T47D (cell line): Measurements from ENCODE around the gene CEP112.

Experiments
- DNase-seq, 2 experiments: peaks; one replicate each; pipeline versions ENCODE4 v3.0.0 to v3.0.0-alpha.2; 2011 to 2012; ENCODE audit warnings: low read depth in 1 of 2, low spot score in 1 of 2
- JUND ChIP-seq: IDR thresholded peaks from 2 replicates; pipeline ENCODE4 v1.6.1; 2012; ENCODE audit warnings: low read depth
- in situ Hi-C: cut with HindIII; loops from 2 replicates; pipeline ENCODE4 v1.10.0; 2016; ENCODE audit warnings: low sequenced_read_pairs, low pct_unique_long_range_greater_than_20kb

The CEP112 gene

DNA sequence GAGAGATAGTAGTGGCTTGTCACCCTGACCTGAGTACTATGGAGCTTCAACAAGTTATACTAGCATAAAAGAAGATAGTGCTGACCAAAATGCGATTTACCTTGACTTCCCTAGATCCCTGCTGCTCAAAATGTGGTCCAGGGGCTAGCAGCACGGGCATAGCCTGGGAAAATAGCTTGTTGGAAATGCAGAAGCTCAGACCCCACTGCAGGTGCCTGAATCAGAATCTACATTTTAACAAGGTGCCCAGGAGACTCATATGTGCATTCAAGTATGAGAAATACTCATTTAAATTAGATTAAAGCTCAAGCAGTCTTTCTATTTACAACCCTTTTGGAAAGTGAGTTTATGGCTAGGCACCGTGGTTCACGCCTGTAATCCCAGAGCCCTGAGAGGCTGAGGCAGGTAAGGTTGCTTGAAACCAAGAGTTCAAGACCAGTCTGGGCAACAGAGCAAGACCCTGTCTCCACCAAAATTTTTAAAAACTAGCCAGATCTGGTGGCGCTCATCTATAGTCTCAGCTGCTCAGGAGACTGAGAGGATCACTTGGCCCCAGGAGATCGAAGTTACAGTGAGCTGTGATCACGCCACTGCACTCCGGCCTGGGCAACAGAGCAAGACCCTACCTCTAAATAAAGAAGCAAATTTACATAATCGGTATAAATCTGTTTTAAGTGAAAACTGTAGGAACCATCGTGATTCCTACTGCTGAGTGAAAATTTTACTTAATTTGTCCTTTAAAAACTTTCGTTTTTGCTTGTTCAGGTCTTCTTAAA is 30.0 kb upstream of the CEP112 start:
- no peak for DNase-seq
- in situ Hi-C loops: no loop called here
- no peak for TF ChIP-seq JUND

DNA sequence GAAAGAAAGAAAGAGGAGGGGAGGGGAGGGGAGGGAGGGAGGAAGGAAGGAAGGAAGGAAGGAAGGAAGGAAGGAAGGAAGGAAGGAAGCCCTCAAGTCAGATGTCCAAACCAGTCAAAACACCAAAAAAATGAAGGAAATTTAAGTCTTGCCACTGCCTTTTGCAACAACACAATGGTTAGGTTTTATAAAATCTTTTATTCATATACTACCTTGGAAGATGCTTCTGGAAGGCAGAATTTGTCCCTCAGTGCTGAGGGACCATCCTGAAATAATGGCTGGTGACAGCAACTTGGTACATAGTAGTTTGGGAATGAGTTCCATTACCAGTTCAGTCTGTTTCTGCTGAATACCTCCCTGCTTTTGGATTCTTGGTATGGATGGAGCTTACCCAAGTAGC is 29.4 kb upstream of the CEP112 start:
- TF ChIP-seq JUND: no peak
- no peak for DNase-seq
- in situ Hi-C loops: no loop called here

DNA sequence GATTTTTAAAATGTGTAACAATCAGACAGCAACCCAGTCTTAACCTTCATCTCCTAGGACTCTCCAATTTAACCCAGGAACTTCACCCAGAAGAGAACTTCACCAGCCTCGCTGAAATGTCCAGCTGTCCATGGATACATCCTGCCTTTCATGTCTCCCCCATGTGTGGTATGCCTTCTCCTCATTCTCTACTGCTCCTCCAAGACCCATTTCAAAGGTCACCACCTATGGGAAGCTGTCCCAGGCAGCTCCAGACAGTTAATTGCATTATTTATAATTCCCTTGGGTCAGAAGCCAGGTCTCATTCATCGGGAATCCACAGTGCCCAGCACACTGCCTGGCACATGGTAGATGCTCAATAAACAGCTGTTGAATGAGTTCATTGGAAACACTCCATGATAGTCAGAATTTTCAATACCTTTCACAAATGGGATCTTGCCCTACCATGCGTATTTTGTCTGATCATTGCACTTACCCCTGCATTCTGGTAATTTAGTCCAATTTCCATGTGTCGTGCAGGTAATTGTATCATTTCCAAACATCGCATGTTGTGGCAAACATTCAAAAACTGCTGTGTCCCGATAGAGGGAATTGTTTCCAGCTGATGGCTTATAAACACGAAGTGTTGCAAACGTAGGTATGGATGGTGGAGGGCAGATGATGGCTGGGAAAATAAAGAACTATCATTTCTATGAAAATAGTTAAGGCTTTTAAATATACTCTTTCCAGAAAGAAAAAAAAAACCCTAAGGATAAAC is 28.3 kb upstream of the CEP112 start:
- DNase-seq: no peak
- TF ChIP-seq JUND: no peak
- in situ Hi-C loops: no loop called here

DNA sequence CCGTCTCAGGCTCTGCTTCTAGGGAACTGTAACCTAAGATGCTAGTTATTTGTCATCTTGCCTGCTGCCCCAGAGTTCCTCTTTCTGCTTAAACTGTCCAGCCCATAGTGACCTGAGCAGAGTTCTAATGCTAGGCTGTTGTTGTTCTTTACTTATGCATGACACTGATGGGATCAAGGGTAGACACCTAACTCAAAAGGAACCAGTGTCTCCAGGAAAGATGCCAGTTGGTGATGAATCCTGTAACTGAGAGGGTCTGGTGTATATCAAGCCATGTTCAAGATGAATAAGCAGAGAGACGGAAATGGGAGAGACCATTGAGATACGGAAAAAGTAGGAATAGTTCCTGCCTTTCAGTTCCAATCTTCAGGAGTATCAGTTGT is 23.6 kb upstream of the CEP112 start:
- DNase-seq: no peak
- in situ Hi-C loops: no loop called here
- TF ChIP-seq JUND: no peak

DNA sequence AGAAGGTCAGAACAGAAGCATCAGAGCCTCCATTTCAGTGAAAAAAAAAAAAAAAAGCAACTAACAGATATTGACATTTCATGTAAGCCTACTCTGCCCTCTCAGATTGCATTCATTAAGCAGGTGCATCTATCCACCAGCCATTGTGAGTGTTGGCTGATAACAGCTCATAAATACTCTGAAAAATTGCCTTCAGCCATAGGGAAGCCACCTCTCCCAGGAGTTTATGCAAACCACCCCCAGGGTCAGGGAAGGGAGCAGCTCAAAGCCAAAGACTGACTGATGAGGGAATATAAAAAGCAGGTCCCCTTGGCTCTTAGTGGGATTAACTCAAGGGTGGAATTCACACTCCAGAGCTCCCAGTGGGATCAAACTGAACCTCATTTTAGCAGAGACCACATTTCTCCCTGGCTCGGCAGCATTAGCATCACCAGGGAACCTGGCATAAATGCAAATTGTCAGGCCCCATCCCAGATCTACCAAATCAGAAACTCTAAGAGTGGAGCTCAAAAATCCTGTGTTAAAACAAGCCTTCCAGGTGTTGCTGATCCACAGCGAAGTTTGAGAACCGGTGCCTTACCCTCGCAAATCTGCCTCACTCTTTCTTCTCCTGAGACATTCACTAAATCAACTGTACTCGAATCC is 23.1 kb upstream of the CEP112 start:
- no peak for TF ChIP-seq JUND
- no peak for DNase-seq
- in situ Hi-C loops: no loop called here

DNA sequence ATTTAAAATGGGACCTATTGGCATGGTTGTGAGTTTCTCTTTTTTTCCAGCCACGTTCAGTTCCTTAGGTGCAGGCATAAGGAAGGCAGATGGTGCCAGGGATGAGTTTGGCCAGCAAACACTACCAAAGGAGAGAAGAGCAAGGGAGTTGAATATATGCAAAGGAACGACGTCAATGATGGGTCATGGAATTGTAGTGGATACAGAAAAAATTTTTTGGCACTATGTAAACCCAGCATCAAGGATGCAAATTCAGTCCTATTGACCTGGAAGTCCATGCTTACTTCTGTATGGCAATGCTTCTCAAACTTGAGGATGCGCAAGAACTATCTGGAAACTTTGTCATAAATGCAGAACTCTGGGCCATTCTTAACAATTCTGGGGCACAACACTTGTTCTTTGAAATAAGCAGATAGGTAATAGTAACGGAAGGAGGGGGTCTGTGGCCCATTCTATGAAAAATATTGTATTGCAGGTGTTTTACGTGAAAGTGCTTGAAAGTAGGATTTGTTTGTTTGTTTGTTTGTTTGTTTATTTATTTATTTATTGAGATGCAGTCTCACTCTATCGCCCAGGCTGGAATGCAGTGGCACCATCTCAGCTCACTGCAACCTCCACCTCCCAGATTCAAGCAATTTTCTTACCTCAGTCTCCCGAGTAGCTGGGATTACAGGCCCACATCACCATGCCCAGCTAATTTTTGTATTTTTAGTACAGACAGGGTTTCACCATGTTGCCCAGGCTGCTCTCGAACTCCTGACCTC is 19.3 kb upstream of the CEP112 start:
- TF ChIP-seq JUND: no peak
- in situ Hi-C loops: no loop called here

DNA sequence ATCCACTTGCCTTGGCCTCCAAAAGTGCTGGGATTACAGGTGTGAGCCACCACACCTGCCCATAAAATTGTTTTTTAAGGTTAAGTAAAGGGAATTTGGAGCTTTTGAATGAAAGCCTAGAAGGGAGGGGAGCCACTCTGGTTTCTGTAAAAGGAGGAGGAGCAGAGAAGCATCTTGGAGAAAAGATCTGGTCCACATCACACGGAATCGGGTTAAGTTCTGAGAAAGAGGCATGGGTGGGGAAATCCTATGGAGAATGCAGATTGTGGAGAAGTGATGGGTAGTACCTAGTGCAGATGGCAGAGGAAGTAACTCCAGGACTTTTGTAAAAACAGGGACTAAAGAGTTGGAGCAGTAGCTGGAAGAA is 18.3 kb upstream of the CEP112 start:
- TF ChIP-seq JUND: no peak

More for the DNA sequence above, 19.3 kb upstream of the CEP112 start:
- DNase-seq: no peak

DNA sequence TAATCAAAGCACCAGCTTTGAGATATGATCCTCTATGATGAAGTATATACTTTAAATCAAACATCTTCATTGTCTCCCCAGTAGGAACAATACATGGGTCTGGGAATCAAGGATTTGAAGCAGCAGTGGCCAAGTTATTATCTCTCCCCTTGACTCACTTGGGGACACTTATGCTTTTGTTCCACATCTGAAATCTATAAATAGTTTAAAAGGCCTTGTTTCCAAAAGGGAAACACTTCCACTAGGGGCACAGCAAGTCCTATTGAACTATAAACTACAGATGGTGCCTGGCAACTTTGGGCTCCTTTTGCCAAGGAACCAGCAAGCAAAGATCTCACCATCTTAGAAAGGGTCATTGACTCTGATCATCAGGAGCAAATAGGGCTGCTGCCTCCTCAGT is 16.0 kb upstream of the CEP112 start:
- in situ Hi-C loops: no loop called here
- no peak for TF ChIP-seq JUND

More for the DNA sequence above, 18.3 kb upstream of the CEP112 start:
- in situ Hi-C loops: no loop called here
- no peak for DNase-seq

DNA sequence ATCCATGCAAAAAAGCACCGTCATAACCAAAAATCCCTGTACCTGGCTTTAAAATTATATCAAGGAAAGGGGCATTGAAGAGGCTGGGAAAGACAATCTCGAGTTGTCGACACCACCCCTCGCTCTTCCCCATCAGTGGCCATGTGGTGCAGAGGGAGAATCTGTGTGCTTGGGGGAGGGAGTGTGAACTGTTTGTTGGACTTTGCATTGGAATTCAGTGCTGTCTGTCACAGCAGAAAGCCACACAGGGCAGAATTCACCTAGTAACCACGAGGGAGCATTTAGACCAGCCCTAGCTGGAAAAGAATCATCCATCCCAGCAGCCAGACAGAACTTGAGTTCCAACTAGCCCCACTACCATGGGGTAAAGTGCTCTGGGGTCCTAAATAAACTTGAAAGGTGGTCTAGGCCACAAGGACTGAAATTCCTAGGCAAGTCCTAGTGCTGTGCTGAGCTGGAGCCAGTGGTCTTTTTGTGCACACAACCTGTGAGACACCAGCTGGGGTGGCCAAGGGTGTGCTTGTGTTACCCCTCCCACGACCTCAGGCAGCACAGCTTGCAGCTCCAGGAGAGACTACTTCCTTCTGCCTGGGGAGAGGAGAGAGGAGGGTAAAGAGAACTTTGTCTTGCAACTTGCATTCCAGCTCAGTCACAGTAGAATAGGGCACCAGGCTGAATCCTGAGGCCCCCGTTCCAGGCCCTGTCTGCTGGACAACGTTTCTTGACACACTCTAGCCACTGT is 11.5 kb upstream of the CEP112 start:
- no peak for DNase-seq
- TF ChIP-seq JUND: no peak
- in situ Hi-C loops: no loop called here

More for the DNA sequence above, 16.0 kb upstream of the CEP112 start:
- no peak for DNase-seq

DNA sequence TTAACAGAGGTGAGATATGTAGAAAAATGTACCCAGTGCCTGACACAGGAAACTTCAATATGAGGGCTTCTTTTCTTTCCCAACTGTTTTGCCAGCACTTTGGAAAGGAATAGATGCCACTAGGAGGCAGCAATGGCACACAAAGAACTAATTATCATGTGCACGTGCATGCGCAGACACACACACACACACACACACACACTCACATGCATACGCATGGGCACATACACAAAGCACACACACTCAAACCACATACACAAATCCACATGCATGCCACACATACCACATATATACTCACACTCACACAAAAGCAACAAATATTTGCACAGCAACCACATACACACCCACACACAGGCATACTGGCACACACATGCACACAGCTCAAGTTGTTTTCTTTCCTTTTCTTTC is 8.8 kb upstream of the CEP112 start:
- DNase-seq: peak; percentile 57 to 88
- no peak for TF ChIP-seq JUND
- in situ Hi-C loops: no loop called here

DNA sequence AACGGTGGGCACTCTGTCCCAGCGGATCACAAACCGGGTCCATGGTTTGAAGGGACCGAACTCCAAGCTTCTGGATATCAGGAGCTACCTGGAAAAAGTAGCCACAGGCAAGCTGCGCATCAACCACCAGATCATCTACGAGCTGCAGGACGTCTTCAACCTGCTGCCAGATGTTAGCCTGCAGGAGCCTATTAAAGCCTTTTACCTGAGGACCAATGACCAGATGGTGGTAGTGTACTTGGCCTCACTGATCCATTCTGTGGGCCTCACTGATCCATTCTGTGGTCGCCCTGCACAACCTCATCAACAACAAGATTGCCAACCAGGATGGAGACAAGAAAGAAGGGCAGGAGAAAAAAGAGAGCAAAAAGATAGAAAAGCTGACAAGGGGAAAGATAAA is 6.3 kb upstream of the CEP112 start:
- in situ Hi-C loops: no loop called here
- no peak for DNase-seq
- no peak for TF ChIP-seq JUND

DNA sequence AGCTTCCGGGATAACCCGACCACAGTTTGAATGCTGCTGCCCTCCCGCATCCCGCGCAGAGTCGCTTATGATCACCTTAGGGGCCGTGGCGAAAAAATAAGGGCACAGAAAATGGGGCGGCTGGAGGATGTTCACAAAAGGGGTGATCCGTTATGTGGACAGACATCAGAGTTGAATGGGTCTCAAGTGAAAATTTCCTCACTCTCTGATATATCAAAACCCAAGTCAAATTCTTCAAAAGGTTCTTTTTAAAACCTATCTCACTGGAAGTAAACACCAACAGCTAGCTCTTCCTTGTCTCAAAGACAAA is 400 bp upstream of the CEP112 start:
- TF ChIP-seq JUND: no peak
- DNase-seq: no peak
- in situ Hi-C loops: no loop called here
